MM.1S (cell line): ENCODE results near the gene PPFIA2.

Source experiments
- EZH2phosphoT487 ChIP-seq: fragments of 300-600 bp; sonication (generic); IDR thresholded peaks from 2 replicates; pipeline ENCODE4 v1.6.1; 2018; ENCODE audit warnings: antibody characterized with exemption, low read length
- TF ChIP-seq, protein P1 (sequence below): fragments of 300-600 bp; sonication (generic); IDR thresholded peaks from 2 replicates; pipeline ENCODE4 v1.5.1; 2016; ENCODE audit warnings: antibody characterized with exemption, low read length, mixed read lengths

- TF ChIP-seq, protein P1, sequence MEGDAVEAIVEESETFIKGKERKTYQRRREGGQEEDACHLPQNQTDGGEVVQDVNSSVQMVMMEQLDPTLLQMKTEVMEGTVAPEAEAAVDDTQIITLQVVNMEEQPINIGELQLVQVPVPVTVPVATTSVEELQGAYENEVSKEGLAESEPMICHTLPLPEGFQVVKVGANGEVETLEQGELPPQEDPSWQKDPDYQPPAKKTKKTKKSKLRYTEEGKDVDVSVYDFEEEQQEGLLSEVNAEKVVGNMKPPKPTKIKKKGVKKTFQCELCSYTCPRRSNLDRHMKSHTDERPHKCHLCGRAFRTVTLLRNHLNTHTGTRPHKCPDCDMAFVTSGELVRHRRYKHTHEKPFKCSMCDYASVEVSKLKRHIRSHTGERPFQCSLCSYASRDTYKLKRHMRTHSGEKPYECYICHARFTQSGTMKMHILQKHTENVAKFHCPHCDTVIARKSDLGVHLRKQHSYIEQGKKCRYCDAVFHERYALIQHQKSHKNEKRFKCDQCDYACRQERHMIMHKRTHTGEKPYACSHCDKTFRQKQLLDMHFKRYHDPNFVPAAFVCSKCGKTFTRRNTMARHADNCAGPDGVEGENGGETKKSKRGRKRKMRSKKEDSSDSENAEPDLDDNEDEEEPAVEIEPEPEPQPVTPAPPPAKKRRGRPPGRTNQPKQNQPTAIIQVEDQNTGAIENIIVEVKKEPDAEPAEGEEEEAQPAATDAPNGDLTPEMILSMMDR: no peak
- no peak for TF ChIP-seq EZH2phosphoT487
Observed at GRCh38 chr12:81718616-81719015, 40.5 kb downstream of the PPFIA2 start.
